ENCODE results near the gene PAFAH1B2.
"Not testable (repeated sequence)": the region's sequence is repeated elsewhere in the genome, so short reads cannot be mapped to it uniquely, and the experiment has no call there.

The PAFAH1B2 gene

DNA sequence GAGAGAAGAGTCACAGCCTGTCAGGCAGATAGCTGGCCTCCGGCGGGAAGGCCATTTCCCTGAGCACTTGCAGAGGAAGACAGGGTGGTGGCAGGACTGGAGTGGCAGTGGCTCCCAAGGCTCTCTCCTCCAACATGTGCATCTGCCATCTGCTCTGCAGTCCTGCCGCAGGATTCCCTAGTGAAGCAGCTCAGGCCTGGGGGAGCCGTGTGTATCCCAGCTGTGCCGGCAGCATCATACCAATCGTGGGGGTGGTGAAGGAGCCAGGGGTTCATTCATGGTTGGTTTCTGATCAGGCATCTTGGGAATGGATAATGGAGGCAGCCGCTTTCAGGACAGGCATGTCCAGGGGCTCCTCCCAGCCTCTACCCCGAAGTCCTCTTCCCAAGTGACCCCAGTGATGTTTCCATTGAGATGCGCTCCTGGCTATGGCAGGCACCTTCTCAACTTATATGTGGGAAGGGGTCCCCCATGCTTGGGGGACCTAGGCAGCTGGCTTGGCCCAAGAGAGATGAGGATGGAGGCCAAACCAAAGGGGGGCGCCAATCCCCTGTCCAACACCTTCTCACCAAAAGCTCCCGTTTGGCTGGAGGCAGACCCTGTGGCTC is 61.2 kb downstream of the PAFAH1B2 start:
- DNase-seq, result no peak
- Histone ChIP-seq H3K36me3 (peaks cover 9% of the 10 kb centered on the region), H3K9me3 (ENCODE audit: severe bottlenecking) (no peaks in the 10 kb centered on the region), H3K27ac (no peak overlapping the region), H3K27me3 (ENCODE audit: insufficient read depth, low read depth, severe bottlenecking) (no peaks in the 10 kb centered on the region), H3K4me3 (ENCODE audit: low read depth, low read length) (no peak overlapping the region)
- TF ChIP-seq, protein P1, sequence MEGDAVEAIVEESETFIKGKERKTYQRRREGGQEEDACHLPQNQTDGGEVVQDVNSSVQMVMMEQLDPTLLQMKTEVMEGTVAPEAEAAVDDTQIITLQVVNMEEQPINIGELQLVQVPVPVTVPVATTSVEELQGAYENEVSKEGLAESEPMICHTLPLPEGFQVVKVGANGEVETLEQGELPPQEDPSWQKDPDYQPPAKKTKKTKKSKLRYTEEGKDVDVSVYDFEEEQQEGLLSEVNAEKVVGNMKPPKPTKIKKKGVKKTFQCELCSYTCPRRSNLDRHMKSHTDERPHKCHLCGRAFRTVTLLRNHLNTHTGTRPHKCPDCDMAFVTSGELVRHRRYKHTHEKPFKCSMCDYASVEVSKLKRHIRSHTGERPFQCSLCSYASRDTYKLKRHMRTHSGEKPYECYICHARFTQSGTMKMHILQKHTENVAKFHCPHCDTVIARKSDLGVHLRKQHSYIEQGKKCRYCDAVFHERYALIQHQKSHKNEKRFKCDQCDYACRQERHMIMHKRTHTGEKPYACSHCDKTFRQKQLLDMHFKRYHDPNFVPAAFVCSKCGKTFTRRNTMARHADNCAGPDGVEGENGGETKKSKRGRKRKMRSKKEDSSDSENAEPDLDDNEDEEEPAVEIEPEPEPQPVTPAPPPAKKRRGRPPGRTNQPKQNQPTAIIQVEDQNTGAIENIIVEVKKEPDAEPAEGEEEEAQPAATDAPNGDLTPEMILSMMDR (IDR thresholded peaks at IDR 0.05; ENCODE audit: low read depth, low read length), result no peak

DNA sequence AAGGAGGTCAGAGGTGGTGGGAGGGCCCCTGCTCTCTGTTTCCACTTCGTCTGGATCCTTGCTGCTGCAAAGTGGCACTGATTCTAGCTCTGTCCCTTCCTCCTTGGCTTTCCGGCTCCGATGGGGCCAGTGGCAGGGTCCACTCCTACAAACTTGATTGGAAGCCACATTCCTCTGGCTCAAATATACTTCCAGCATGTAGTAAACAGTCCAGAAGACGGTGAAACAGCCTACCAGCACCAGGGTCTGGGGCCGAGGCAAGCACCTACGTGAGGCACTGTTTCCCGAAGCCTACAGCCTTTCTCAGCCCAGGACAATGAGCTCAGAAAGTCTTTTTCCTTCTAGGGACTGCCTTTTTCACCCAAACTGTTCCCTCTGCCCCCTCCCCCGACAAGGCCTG is 62.0 kb downstream of the PAFAH1B2 start:
- H3K4me3 ChIP-seq (ENCODE audit: low read depth, low read length); H3K9me3 ChIP-seq (ENCODE audit: severe bottlenecking); DNase-seq; H3K27ac ChIP-seq; H3K27me3 ChIP-seq (ENCODE audit: insufficient read depth, low read depth, severe bottlenecking); H3K36me3 ChIP-seq: not testable (repeated sequence)

DNA sequence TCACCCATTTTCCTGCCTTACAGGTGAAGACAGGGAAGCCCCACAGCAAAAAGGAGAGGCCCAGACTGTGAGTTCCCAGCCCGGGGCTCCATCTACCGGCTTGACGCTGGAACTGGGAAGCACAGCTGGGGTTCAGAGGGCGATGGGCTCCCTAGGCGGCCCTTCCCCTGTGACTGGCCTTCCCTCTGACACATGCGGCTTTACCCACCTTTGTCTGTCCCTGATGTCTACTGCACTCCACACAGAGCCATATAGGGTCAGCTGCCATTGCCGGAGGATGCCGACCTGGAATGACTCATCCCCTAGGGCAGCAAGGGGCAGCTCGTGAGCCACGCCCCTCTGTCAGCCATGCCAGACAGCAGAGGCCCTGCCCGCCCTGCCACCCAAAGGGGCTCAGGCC is 62.8 kb downstream of the PAFAH1B2 start:
- peaks cover 12% of the 10 kb centered on the region for H3K36me3 ChIP-seq
- not testable (repeated sequence) for H3K4me3 ChIP-seq (ENCODE audit: low read depth, low read length); H3K9me3 ChIP-seq (ENCODE audit: severe bottlenecking); H3K27me3 ChIP-seq (ENCODE audit: insufficient read depth, low read depth, severe bottlenecking); DNase-seq; H3K27ac ChIP-seq

DNA sequence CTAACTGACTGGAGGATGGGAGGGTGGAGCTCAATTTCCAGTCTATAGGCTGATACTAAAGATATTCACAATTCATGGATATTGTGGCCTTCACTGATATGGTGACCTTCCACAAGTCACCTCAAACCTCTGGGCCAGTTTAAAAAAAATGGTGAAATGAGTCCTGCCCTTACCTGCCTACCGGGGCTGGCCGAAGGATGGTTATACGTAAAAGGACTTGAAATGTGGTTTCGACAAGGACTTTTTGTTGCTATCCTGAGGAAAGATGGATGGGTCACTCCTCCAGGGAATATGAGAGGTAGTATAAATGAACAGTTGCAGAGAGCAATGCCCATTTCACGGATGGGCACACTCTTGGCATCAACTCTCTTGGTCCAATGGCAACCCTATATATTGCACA is 63.4 kb downstream of the PAFAH1B2 start:
- H3K27me3 ChIP-seq (ENCODE audit: insufficient read depth, low read depth, severe bottlenecking); H3K4me3 ChIP-seq (ENCODE audit: low read depth, low read length); DNase-seq; H3K27ac ChIP-seq; H3K9me3 ChIP-seq (ENCODE audit: severe bottlenecking): not testable (repeated sequence)
- H3K36me3 ChIP-seq, result peaks cover 12% of the 10 kb centered on the region

DNA sequence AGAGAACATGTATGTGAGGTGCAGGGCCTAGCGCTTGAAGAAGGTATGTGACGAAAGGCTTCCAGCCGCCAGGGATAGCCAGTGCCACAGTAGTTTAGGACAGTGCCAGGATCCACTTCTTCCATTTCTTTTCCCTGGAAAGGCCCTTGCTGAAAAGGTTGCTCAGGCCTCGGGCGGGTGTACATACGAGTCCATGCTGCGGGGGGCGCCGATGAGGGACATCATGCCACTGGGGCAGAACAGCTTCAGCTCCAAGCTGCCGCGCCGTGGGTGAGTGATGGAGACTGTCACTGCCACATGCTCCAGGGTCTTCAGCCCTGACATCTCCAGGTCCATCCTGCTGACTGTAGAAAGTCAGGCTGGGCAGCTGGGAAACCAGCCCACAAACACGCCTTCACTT is 64.6 kb downstream of the PAFAH1B2 start:
- not testable (repeated sequence) for DNase-seq

DNA sequence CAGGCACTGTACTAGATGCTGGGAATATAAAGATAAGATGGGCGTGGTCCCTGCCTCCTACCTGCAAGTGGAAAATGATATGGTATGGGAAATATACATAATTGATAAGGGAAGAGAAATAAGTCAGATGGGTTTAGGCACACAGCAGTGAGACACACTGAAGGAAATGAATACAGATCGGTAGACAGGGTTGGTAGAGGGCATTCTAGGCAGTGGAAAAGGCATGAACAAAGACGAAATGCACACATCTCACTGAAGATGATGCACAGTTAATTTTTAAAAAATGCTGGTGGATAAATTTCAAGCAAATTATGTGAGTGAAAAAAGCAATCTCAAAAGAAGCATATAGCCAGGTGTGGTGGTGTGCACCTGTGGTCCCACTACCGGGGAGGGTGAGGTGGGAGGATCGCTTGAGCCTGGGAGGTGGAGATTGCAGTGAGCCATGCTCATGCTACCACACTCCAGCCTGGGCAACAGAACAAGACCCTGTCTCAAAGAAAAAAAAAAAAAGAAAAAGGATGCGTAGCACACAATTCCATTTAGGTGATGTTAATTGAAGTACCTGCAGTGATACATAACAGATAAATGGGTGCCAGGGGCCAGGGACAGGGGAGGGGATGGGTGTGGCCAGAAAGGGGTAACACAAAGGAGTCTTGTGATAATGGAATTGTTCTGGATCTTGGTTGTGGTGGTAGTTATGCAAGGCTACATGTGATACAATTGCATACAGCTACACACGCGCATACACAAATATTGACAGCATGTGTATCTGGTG is 65.5 kb downstream of the PAFAH1B2 start:
- H3K36me3 ChIP-seq, result peaks cover 17% of the 10 kb centered on the region
- H3K27ac ChIP-seq; H3K27me3 ChIP-seq (ENCODE audit: insufficient read depth, low read depth, severe bottlenecking); H3K9me3 ChIP-seq (ENCODE audit: severe bottlenecking); H3K4me3 ChIP-seq (ENCODE audit: low read depth, low read length); DNase-seq: not testable (repeated sequence)

More for the DNA sequence above, 64.6 kb downstream of the PAFAH1B2 start:
- H3K27me3 ChIP-seq (ENCODE audit: insufficient read depth, low read depth, severe bottlenecking); H3K27ac ChIP-seq; H3K4me3 ChIP-seq (ENCODE audit: low read depth, low read length); H3K9me3 ChIP-seq (ENCODE audit: severe bottlenecking): not testable (repeated sequence)
- peaks cover 12% of the 10 kb centered on the region for H3K36me3 ChIP-seq

DNA sequence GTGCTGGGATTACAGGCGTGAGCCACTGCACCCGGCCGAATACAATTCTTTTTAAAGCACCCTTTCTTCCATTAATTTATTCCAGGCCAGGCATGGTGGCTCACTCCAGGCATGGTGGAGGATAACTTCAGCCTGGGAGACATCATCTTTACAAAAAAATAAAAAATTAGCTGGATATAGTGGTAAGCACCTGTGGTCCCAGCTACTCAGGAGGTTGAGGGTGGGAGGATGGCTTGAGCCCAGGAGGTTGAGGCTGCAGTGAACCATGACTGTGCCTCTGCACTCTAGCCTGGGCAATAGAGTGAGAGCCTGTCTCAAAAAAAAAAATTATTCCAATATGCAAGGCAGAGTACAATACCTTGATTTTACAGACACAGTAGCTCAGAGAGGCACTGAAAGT is 66.5 kb downstream of the PAFAH1B2 start:
- H3K9me3 ChIP-seq (ENCODE audit: severe bottlenecking), result no peaks in the 10 kb centered on the region
- H3K27ac ChIP-seq, result no peak overlapping the region
- TF ChIP-seq, protein P1 (IDR thresholded peaks at IDR 0.05; ENCODE audit: low read depth, low read length), result no peak
- H3K27me3 ChIP-seq (ENCODE audit: insufficient read depth, low read depth, severe bottlenecking), result no peaks in the 10 kb centered on the region
- peaks cover 10% of the 10 kb centered on the region for H3K36me3 ChIP-seq
- H3K4me3 ChIP-seq (ENCODE audit: low read depth, low read length), result no peak overlapping the region
- DNase-seq, result no peak

DNA sequence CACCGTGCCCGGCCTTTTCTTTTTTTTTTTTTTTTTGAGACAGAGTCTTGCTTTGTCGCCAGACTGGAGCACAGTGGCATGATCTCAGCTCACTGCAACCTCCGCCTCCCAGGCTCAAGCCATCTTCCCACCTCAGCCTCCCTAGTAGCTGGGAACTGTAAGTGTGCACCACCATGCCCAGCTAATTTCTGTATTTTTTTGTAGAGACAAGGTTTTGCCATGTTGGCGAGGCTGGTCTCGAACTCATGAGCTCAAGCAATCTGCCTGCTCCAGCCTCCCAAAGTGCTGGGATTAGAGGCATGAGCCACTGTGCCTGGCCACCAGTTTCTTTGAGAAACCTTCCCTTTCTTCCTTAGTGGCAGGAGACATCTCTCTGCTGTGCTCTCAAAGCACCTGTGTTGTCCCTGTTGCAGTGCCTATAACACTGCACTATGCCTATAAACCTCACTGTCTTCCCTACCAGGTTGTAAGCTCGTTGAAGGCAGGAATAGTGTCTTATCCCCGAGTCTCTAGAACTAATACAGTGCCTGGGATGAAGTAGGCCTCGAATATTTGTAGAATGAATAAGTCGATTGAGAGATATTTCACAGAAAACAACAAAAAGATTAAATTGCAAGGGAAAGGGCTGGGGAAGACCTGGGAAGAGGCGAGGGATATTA is 68.7 kb downstream of the PAFAH1B2 start:
- Histone ChIP-seq H3K4me3 (ENCODE audit: low read depth, low read length) (no peak overlapping the region), H3K27ac (no peak overlapping the region), H3K36me3 (peaks cover 27% of the 10 kb centered on the region), H3K27me3 (ENCODE audit: insufficient read depth, low read depth, severe bottlenecking) (no peaks in the 10 kb centered on the region), H3K9me3 (ENCODE audit: severe bottlenecking) (no peaks in the 10 kb centered on the region)
- TF ChIP-seq, protein P1 (IDR thresholded peaks at IDR 0.05; ENCODE audit: low read depth, low read length), result no peak
- no peak for DNase-seq
